Measurements from ENCODE around the gene CD40LG. TPM values are rescaled to one million over a fixed set of nuclear protein-coding genes. Genes with fewer than 3 reads are reported as not detected.

The CD40LG gene
- total and polyA plus RNA-seq, 2 experiments from 2014 or later = not detected

- no peaks in the 10 kb centered on the region for H3K79me2 ChIP-seq
- H4K20me1 ChIP-seq (ENCODE audit: insufficient read depth, poor library complexity, severe bottlenecking) = no peaks in the 10 kb centered on the region
- no peak overlapping the region for H2AFZ ChIP-seq
- no peak overlapping the region for H3K4me3 ChIP-seq
- no peaks in the 10 kb centered on the region for H3K9me3 ChIP-seq (ENCODE audit: low read depth)
- H3K4me1 ChIP-seq (ENCODE audit: insufficient read depth) = no peaks in the 10 kb centered on the region
- no peak overlapping the region for H3K4me2 ChIP-seq
- no peaks in the 10 kb centered on the region for H3K36me3 ChIP-seq (replicated peaks; ENCODE audit: insufficient read depth, low read depth)
- H3K9me2 ChIP-seq (replicated peaks; ENCODE audit: insufficient read depth) = no peaks in the 10 kb centered on the region
- no peak for DNase-seq (ENCODE audit: low spot score)
- TF ChIP-seq, protein P1, sequence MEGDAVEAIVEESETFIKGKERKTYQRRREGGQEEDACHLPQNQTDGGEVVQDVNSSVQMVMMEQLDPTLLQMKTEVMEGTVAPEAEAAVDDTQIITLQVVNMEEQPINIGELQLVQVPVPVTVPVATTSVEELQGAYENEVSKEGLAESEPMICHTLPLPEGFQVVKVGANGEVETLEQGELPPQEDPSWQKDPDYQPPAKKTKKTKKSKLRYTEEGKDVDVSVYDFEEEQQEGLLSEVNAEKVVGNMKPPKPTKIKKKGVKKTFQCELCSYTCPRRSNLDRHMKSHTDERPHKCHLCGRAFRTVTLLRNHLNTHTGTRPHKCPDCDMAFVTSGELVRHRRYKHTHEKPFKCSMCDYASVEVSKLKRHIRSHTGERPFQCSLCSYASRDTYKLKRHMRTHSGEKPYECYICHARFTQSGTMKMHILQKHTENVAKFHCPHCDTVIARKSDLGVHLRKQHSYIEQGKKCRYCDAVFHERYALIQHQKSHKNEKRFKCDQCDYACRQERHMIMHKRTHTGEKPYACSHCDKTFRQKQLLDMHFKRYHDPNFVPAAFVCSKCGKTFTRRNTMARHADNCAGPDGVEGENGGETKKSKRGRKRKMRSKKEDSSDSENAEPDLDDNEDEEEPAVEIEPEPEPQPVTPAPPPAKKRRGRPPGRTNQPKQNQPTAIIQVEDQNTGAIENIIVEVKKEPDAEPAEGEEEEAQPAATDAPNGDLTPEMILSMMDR (IDR thresholded peaks at IDR 0.05; ENCODE audit: poor library complexity) = no peak
- TF ChIP-seq EZH2 (IDR thresholded peaks at IDR 0.05; ENCODE audit: borderline replicate concordance) (no peak), EZH2phosphoT487 (IDR thresholded peaks at IDR 0.05; ENCODE audit: low read depth, severe bottlenecking, unreplicated experiment) (no peak)
- WGBS (ENCODE audit: low lambda C conversion rate, missing lambda C conversion rate) = 74% methylated on average over 14 of the region's 14 CpGs
- H3K27ac ChIP-seq = no peak overlapping the region
- H3K27me3 ChIP-seq = no peaks in the 10 kb centered on the region
Observed at GRCh38 chrX:136619899-136620505, 28.0 kb upstream of the CD40LG start.

GRCh38 chrX:136620780-136621179 is 27.2 kb upstream of the CD40LG start:
- Histone ChIP-seq H3K9me2 (replicated peaks; ENCODE audit: insufficient read depth) (no peaks in the 10 kb centered on the region), H3K79me2 (no peaks in the 10 kb centered on the region), H4K20me1 (ENCODE audit: insufficient read depth, poor library complexity, severe bottlenecking) (no peaks in the 10 kb centered on the region), H3K27ac (no peak overlapping the region), H3K4me2 (no peak overlapping the region), H3K27me3 (no peaks in the 10 kb centered on the region), H3K36me3 (replicated peaks; ENCODE audit: insufficient read depth, low read depth) (no peaks in the 10 kb centered on the region), H2AFZ (no peak overlapping the region), H3K4me3 (no peak overlapping the region), H3K9me3 (ENCODE audit: low read depth) (no peaks in the 10 kb centered on the region), H3K4me1 (ENCODE audit: insufficient read depth) (no peaks in the 10 kb centered on the region)
- TF ChIP-seq EZH2 (IDR thresholded peaks at IDR 0.05; ENCODE audit: borderline replicate concordance) = no peak
- TF ChIP-seq, protein P1 (IDR thresholded peaks at IDR 0.05; ENCODE audit: poor library complexity) = no peak
- no peak for TF ChIP-seq EZH2phosphoT487 (IDR thresholded peaks at IDR 0.05; ENCODE audit: low read depth, severe bottlenecking, unreplicated experiment)
- no peak for DNase-seq (ENCODE audit: low spot score)

DNA sequence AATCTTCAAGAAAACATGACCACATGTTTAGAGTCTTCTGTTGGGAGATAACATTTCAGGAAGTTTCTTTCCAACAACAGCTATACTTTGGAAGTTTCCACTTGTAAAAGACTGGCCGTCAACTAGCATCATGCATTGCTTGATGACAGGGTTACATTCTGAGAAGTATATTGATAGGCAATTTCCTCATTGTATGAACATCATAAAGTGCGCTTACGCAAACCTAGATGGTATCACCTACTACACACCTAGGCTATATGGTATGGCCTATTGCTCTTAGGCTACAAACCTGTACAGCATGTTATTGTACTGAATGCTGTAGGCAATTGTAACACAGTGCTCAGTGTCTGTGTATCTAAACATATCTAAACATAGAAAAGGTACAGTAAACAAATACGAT is 25.4 kb upstream of the CD40LG start:
- TF ChIP-seq EZH2phosphoT487 (IDR thresholded peaks at IDR 0.05; ENCODE audit: low read depth, severe bottlenecking, unreplicated experiment) (no peak), EZH2 (IDR thresholded peaks at IDR 0.05; ENCODE audit: borderline replicate concordance) (no peak)
- TF ChIP-seq, protein P1 (IDR thresholded peaks at IDR 0.05; ENCODE audit: poor library complexity) = no peak
- no peaks in the 10 kb centered on the region for H3K27me3 ChIP-seq
- 86% methylated on average over 4 of the region's 4 CpGs for WGBS (ENCODE audit: low lambda C conversion rate, missing lambda C conversion rate)

More for the DNA sequence above, 25.4 kb upstream of the CD40LG start:
- H4K20me1 ChIP-seq (ENCODE audit: insufficient read depth, poor library complexity, severe bottlenecking) = no peaks in the 10 kb centered on the region
- no peak overlapping the region for H3K27ac ChIP-seq
- DNase-seq (ENCODE audit: low spot score) = no peak
- H2AFZ ChIP-seq = no peak overlapping the region
- H3K4me1 ChIP-seq (ENCODE audit: insufficient read depth) = no peaks in the 10 kb centered on the region
- H3K9me2 ChIP-seq (replicated peaks; ENCODE audit: insufficient read depth) = no peaks in the 10 kb centered on the region
- no peak overlapping the region for H3K4me3 ChIP-seq
- no peaks in the 10 kb centered on the region for H3K36me3 ChIP-seq (replicated peaks; ENCODE audit: insufficient read depth, low read depth)
- no peaks in the 10 kb centered on the region for H3K9me3 ChIP-seq (ENCODE audit: low read depth)
- H3K79me2 ChIP-seq = no peaks in the 10 kb centered on the region
- no peak overlapping the region for H3K4me2 ChIP-seq
